Right atrium auricular region (tissue), 2 donors: Measurements from ENCODE around the gene MAPK8. TPM values are rescaled to one million over a fixed set of nuclear protein-coding genes. Genes with fewer than 3 reads are reported as not detected.

Source experiments
- DNase-seq: peaks from one replicate; pipeline ENCODE4 v3.0.0-alpha.2; 2019; ENCODE audit warnings: low spot score
- H3K27ac ChIP-seq, 2 donors: fragments of 200-600 bp; sonication (generic); 1 replicate in 1 of 2; 2 replicates in 1 of 2; pipeline ENCODE4 v1.5.1; 2016 to 2019
- H3K27me3 ChIP-seq, 2 donors: fragments of 200-600 bp; sonication (generic); one replicate each; pipeline versions ENCODE4 v1.5.1 to v1.6.0; 2017 to 2019
- H3K36me3 ChIP-seq: fragments of 200-600 bp; sonication (generic); one replicate; pipeline ENCODE4 v1.5.1; 2016
- H3K4me1 ChIP-seq, 2 donors: fragments of 200-600 bp; sonication (generic); one replicate each; pipeline versions ENCODE4 v1.5.1 to v1.6.0; 2017 to 2019
- H3K4me3 ChIP-seq, 2 donors: fragments of 200-600 bp; sonication (generic); 1 replicate in 1 of 2; 2 replicates in 1 of 2; pipeline ENCODE4 v1.5.1; 2017 to 2019; ENCODE audit warnings: mild to moderate bottlenecking in 1 of 2, moderate library complexity in 1 of 2
- H3K9me3 ChIP-seq, 2 donors: fragments of 200-600 bp; sonication (generic); one replicate each; pipeline ENCODE4 v1.5.1; 2019
- CTCF ChIP-seq, 2 donors: fragments of 200-600 bp; sonication (generic); IDR thresholded peaks; one replicate each; pipeline ENCODE4 v1.5.1; 2019; ENCODE audit warnings: antibody characterized with exemption in 2 of 2
- total RNA-seq, 2 donors: library from RNA; depleted of rRNA; stranded (reverse); fragments of >200 nt; gene quantifications; one replicate each; pipeline ENCODE4 v1.1.0, GENCODE V29; 2016

The MAPK8 gene
- total RNA-seq, 2 donors from 2014 or later, result 22.3 to 26.5 TPM

GRCh38 chr10:48406658-48407057 lies 100.2 kb downstream of the MAPK8 start:
- no peak for TF ChIP-seq CTCF (IDR thresholded peaks at IDR 0.05)
- Histone ChIP-seq H3K27ac (no peak overlapping the region), H3K36me3 (peaks cover 12% of the 10 kb centered on the region), H3K4me3 (no peak overlapping the region), H3K4me1 (peaks cover 0 to 4% of the 10 kb centered on the region in 2 donors), H3K9me3 (peaks cover 0 to under 1% of the 10 kb centered on the region in 2 donors), H3K27me3 (no peaks in the 10 kb centered on the region)
- DNase-seq, result no peak

- H3K4me3 ChIP-seq, result no peak overlapping the region
- no peak overlapping the region for H3K27ac ChIP-seq
- H3K36me3 ChIP-seq, result peaks cover 12% of the 10 kb centered on the region
- DNase-seq, result no peak
- H3K4me1 ChIP-seq, result peaks cover 0 to 4% of the 10 kb centered on the region in 2 donors
- H3K27me3 ChIP-seq, result no peaks in the 10 kb centered on the region
- no peak for TF ChIP-seq CTCF (IDR thresholded peaks at IDR 0.05)
- peaks cover 0 to 9% of the 10 kb centered on the region in 2 donors for H3K9me3 ChIP-seq
Observed at GRCh38 chr10:48410503-48410902, 104.0 kb downstream of the MAPK8 start.

GRCh38 chr10:48411510-48411909 lies 105.0 kb downstream of the MAPK8 start:
- no peaks in the 10 kb centered on the region for H3K4me1 ChIP-seq
- no peak overlapping the region for H3K4me3 ChIP-seq

GRCh38 chr10:48412081-48412480 lies 105.6 kb downstream of the MAPK8 start:
- peaks cover 0 to 9% of the 10 kb centered on the region in 2 donors for H3K9me3 ChIP-seq
- no peak for DNase-seq
- no peak for TF ChIP-seq CTCF (IDR thresholded peaks at IDR 0.05)
- peaks cover 12% of the 10 kb centered on the region for H3K36me3 ChIP-seq
- H3K27ac ChIP-seq, result no peak overlapping the region
- no peaks in the 10 kb centered on the region for H3K27me3 ChIP-seq
- H3K4me1 ChIP-seq, result no peaks in the 10 kb centered on the region
- H3K4me3 ChIP-seq, result no peak overlapping the region

More at GRCh38 chr10:48411510-48411909, 105.0 kb downstream of the MAPK8 start:
- H3K27me3 ChIP-seq, result no peaks in the 10 kb centered on the region
- DNase-seq, result no peak
- TF ChIP-seq CTCF (IDR thresholded peaks at IDR 0.05), result no peak
- no peak overlapping the region for H3K27ac ChIP-seq
- H3K9me3 ChIP-seq, result peaks cover 0 to 9% of the 10 kb centered on the region in 2 donors
- H3K36me3 ChIP-seq, result peaks cover 12% of the 10 kb centered on the region

- H3K4me3 ChIP-seq, result no peak overlapping the region
- H3K27ac ChIP-seq, result no peak overlapping the region
- no peaks in the 10 kb centered on the region for H3K27me3 ChIP-seq
- TF ChIP-seq CTCF (IDR thresholded peaks at IDR 0.05), result no peak
- H3K4me1 ChIP-seq, result no peaks in the 10 kb centered on the region
- DNase-seq, result no peak
- peaks cover 12% of the 10 kb centered on the region for H3K36me3 ChIP-seq
- H3K9me3 ChIP-seq, result peaks cover 0 to 9% of the 10 kb centered on the region in 2 donors
Observed at GRCh38 chr10:48412933-48413332, 106.5 kb downstream of the MAPK8 start.

GRCh38 chr10:48414160-48414559 lies 107.7 kb downstream of the MAPK8 start:
- no peak overlapping the region for H3K4me3 ChIP-seq
- peaks cover 12% of the 10 kb centered on the region for H3K36me3 ChIP-seq
- no peaks in the 10 kb centered on the region for H3K4me1 ChIP-seq
- DNase-seq, result no peak
- peaks cover 0 to 9% of the 10 kb centered on the region in 2 donors for H3K9me3 ChIP-seq
- TF ChIP-seq CTCF (IDR thresholded peaks at IDR 0.05), result no peak
- H3K27me3 ChIP-seq, result no peaks in the 10 kb centered on the region
- no peak overlapping the region for H3K27ac ChIP-seq
